OCI-M2 (cell line): ENCODE measurements around the gene ZNF444.
"Not testable (repeated sequence)": the region's sequence is repeated elsewhere in the genome, so short reads cannot be mapped to it uniquely, and the experiment has no call there.

Experiments used
- DNase-seq: peaks from one replicate; lab custom pipeline; 2025; ENCODE audit not compliant: unreplicated experiment; lab: John Stamatoyannopoulos, UW

The ZNF444 gene

DNA sequence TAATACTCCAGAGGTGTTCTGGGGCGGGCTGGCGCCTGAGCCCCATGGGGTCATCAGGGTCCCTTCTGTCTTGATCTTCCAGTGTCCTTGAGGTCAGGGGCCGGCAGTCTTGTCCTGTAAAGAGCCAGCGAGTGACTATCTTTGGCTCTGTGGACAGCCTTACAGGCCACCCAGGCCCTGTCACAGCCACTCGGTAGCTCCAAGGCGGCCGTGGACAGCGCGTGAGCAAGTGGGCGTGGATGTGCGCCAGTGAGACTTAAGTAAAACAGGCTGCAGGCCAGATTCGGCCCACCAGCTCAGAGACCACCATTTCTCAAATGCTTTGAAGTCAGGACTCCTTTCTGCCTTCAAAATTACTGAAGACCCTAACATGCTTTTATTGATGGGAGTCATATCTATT is 3.7 kb downstream of the ZNF444 start:
- DNase-seq = no peak

DNA sequence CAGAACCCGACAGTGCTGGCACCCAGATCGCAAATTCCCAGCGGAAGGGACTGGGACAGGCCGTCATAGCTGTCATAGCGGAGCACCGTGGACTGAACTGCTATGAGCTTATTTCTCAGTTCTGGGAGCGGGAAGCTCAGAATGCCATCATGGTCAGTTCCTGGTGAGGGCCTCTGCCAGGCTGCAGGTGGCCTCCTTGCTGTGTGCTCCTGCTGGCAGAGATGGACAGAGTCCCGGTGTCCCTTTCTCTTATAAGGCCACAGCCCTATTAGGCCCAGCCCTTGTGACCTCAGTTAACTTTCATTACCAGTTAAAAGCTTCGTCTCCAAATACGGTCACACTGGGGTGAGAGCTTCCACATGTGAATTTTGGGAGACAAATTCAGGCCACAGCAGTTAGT is 4.6 kb downstream of the ZNF444 start:
- no peak for DNase-seq

DNA sequence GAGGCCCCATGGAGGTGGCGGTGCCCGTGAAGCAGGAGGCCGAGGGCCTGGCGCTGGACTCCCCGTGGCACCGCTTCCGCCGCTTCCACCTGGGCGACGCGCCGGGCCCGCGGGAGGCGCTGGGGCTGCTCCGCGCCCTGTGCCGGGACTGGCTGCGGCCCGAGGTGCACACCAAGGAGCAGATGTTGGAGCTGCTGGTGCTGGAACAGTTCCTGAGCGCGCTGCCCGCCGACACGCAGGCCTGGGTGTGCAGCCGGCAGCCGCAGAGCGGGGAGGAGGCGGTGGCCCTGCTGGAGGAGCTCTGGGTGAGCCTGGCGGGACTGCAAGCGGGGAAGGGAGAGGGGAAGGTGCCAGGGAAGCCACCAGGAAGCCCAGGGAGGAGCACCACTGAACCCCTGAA is 5.8 kb downstream of the ZNF444 start:
- DNase-seq = no peak

DNA sequence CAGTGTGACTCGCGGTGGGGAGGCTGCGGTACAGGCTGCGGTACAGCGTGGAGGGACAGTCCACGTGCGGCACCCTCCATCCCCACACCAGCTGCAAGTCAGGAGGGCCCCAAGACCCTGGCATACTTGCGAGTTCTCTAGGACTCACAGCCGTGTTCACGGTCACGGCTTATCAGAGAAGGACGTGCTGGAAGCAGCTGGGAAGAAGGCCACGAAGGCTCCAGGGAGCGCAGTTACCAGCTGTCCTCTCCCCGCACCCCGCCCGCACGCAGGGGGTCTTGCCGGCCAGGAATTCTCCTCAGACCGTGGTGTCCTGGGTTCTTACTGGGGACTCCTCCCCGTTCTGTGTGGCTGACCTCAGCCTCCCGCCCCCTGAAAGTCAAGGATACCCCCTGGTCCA is 6.2 kb downstream of the ZNF444 start:
- DNase-seq = no peak

DNA sequence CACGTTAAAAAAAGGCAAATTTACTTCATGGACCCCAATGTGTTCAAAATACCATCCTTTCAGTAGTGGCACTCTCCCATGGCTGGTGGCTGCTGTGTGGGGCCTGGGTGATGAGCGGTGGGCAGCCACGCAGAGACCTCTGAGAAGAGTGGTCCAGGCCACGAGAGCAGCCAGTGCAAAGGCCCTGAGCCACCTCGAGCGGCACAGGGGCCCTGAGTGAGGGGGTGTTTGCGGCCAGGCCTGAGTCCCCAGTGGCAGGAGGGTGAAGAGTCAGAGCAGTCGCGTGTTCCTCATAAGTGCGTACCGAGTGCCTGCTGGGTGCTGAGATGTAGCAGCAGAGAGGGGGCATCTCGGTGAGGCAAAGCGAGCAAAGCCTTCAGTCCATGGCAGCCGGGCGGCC is 7.0 kb downstream of the ZNF444 start:
- no peak for DNase-seq

DNA sequence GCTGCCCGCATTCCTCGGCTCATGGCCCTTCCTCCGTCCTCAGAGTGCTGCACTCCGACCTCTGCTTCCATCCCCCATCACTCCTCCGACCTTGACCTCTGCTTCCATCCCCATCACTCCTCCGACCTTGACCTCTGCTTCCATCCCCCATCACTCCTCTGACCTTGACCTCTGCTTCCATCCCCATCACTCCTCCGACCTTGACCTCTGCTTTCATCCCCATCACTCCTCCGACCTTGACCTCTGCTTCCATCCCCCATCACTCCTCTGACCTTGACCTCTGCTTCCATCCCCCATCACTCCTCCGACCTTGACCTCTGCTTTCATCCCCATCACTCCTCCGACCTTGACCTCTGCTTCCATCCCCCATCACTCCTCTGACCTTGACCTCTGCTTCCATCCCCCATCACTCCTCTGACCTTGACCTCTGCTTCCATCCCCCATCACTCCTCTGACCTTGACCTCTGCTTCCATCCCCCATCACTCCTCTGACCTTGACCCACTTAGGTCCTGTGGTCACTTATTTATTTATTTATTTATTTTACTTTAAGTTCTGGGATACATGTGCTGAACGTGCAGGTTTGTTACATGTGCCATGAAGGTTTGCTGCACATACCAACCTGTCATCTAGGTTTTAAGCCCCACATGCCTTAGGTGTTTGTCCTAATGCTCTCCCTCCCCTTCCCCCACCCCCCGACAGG is 8.0 kb downstream of the ZNF444 start:
- not testable (repeated sequence) for DNase-seq

DNA sequence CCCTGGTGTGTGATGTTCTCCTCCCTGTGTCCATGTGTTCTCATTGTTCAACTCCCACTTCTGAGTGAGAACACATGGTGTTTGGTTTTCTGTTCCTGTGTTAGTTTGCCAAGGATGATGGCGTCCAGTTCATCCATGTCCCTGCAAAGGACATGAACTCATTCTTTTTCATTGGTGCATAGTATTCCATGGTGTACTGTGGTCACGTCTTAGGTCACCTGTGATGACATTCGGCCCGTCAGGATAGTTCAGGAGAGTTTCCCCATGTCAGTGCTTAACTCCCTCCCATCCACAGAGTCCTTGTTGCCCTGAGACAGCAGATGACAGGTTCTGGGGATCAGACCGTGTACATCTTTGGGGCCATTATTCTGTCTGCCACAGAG is 8.6 kb downstream of the ZNF444 start:
- DNase-seq = no peak

DNA sequence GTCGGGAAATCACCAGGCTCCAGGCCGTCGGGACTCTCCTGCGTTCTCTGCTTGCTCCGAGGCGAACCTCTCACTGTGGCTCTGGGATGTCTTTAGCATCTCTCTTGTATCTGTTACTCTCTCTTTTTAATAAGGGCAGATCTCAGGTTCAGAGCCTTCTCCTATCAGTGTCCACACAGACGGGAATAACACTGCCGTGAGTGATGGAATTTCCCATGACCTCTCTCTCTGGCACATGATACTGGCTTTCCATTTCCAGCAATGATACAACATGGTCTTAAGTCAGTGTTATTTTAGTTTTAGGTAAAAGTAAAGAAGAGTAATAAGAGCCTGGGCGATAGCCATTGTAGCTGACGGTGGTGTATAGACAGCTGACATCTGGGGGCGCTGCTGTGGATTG is 9.3 kb downstream of the ZNF444 start:
- DNase-seq = no peak

DNA sequence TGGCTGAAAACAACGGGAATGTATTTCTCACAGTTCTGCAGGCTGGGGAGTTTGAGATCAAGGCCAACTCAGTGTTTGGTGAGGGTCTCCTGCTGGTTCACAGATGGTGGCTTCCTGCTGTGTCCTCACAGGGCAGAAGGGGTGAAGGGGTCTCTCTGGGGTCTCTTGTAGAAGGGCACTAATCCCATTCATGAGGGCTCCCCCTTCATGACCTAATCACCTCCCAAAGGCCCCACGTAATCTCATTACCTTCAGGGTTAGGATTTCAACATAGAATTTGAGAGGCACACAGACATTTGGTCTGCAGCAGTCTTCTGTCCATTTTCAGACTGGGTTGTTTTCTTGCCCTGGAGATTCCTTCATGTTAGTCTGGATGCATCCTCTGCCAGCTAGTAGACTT is 11.6 kb downstream of the ZNF444 start:
- DNase-seq = no peak

DNA sequence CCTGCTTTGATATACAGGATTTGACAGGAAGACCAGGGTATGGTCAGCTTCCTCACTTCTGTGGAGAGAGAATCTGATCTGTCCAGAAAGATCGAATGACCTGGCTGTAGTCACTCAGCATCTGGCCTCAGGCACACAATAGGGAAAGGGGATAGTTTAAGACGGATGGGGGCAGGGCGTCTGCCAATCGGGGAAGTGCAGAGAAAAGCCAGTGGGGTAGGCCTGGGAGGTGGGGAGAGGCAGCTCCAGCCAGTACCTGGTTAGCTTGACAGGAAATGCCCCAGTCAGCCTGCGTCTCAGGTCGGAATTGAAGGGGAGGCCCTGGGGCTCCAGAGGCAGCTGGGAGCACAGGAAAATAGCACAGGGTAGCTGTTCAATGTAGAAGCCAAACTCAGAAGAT is 12.4 kb downstream of the ZNF444 start:
- no peak for DNase-seq

DNA sequence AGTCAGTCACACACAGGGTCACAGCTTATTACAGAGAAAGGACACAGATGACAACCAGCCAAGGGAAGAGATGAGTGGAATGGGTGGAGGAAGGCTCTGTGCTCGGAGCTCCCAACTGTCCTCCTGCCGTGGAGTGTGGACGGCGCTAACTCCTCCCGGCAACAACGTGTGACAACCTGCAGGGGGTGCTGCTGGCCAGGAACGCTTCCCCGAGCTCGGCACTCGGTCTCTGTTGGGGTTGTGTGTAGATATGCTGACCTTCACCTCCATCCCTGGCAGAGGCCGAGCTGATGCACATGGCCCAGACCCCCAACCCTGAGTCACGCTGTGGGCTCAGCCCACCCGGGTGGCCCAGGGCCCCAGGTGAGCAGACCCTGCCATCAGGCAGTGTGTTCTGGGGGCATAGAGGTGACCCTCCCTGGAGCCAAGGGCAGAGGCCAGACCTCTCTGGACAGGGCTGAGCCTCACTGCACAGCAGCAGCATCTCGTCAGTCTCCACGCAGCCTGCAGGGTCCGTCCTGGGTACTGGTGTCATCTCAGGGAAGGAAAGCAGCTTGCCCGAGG is 14.1 kb downstream of the ZNF444 start:
- DNase-seq = no peak

DNA sequence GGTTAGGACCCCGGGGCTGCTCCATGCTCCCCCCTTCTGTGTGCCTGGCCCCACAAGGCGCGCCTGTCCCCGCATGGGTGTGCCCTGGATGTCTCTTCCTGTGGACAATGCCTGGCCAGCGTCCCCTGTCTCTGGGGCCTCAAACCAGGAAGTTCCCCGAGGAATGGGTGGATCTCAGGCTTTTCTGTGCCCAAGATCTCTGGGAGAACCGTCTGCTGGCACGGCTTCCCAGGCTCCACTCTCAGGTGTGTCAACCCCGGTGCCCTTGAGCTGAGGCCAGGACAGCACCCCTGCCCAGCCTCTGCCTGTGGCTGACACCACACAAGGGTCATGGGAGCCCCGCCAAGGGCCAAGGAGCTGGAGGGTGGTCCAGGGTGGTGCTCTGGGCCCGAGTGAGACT is 15.7 kb downstream of the ZNF444 start:
- DNase-seq = no peak

DNA sequence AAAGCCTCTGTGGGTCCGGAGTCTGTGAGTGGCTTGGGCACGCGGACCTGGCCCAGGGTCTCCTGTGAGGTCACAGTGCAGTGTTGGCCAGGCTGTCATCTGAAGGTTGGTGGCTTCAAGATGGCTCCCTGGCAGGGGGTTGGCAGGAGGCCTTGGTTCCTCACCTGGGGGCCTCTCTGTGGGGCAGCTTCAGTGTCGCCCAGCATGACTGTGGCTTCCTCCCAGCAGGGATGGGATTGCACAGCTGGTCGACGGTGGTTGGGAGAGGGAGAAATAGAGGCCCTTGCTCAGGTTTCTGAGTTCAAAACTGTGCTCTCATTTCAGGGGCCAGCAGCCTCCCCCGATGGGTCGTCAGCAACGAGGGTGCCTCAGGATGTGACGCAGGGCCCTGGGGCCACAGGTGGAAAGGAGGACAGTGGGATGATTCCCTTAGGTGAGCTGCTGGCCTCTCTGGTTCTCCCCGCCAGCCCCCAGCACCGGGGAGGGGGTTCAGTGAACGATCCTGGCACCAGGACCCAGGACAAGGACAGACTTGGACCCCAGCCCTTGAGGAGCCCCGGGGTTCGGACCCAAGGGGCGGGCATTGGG is 17.2 kb downstream of the ZNF444 start:
- no peak for DNase-seq

DNA sequence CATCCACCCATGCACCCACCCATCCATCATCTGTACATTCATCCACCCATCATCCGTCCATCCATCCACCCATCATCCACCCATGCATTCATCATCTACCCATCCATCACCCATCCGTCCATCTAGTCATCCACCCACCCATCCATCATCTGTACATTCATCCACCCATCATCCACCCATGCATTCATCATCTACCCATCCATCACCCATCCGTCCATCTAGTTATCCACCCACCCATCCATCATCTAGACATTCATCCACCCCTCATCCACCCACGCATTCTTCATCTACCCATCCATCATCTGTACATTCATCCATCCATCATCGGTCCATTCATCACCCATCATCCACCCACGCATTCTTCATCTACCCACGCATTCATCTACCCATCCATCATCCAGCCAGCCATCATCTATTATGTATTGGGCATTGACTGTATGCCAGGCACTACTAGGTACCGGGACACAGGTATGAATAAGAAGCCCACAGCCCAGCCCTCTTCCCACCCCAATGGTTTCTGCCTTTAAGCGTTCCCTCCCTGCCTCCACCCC is 18.0 kb downstream of the ZNF444 start:
- DNase-seq = no peak

DNA sequence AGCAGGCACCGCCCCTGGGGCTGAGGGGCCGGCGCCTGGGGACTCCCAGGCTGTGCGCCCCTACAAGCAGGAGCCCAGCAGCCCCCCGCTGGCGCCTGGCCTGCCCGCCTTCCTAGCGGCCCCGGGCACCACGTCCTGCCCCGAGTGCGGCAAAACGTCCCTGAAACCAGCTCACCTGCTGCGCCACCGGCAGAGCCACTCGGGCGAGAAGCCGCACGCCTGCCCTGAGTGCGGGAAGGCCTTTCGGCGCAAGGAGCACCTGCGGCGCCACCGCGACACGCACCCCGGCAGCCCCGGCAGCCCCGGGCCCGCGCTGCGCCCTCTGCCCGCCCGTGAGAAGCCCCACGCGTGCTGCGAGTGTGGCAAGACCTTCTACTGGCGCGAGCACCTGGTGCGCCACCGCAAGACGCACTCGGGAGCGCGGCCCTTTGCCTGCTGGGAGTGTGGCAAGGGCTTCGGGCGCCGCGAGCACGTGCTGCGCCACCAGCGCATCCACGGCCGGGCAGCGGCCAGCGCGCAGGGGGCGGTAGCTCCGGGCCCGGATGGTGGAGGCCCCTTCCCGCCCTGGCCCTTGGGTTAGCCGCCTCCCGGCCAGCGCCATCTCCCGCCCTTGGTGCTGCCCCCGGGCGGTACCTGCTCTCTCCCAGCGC is 18.7 kb downstream of the ZNF444 start:
- DNase-seq = no peak

DNA sequence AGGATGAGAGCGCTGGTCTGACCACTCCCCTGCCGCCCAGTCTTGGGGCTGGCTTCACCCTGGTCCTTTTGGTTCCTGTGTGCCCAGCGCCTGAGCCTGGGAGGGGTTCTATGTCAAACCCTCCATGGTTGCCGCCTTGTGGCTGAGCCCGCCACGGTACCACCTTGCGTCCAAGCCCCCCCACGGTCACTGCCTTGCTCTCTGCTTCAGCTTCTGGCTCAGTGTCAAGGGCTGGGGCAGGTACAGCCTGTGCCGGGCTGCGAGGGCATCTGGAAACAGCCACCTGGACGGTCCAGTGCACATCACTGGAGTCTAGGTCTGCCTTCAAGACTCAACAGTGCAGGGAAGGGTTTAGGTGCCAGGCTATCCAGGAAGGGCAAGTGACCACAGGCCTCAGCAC is 20.4 kb downstream of the ZNF444 start:
- DNase-seq = no peak

DNA sequence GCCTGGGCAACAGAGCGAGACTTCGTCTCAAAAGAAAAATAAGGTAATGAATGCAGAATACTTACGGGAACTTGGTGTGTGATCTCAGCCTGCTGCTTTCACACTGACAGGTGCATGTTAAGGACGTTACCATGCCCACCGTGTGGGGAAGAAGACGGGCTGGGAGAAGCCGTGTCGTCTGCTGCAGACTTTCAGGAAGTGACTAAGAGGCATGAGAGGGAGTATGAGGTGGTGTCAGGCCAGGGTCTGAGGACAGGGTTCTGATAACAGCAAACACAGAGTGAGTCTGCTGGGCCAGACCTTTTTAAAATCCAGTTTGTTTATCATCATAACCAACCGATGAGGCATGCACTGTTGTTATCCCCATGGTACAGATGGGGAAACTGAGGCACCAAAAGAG is 21.2 kb downstream of the ZNF444 start:
- DNase-seq = no peak

DNA sequence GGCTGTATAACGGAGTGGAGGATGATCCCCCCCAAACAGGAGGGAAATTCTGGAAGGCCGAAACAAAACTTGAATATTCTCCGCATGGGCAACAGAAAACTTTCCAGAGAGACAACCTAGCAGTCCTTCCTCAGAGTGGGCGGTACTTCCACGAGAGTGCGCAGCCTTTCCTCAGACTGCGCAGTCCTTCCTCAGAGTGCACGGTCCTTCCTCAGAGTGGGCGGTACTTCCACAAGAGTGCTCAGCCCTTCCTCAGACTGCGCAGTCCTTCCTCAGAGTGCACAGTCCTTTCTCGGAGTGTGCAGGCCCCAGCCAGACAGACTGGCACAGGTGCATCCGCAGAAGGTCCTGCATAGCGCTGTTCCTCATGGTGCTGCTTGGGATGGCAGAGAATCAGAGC is 22.0 kb downstream of the ZNF444 start:
- no peak for DNase-seq

DNA sequence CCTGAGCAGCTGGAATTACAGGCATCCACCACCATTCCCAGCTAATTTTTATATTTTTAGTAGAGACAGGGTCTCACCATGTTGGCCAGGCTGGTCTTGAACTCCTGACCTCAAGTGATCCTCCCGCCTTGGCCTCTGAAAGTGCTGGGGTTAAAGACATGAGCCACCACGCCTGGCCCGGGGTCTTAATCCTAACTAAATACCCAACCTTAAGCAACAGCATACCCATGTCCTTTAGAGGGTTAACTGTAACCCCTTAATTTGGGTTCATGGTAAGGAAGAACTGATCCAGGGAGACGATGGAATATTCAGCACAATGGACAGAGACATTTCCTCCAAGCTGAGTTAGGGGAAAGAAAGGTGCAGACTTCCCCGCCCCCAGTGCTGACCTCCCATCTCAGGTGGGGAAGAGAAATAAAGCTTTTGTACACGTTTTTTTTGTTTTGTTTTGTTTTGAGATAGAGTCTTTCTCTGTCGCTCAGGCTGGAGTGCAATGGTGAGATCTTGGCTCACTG is 26.0 kb downstream of the ZNF444 start:
- DNase-seq = no peak

DNA sequence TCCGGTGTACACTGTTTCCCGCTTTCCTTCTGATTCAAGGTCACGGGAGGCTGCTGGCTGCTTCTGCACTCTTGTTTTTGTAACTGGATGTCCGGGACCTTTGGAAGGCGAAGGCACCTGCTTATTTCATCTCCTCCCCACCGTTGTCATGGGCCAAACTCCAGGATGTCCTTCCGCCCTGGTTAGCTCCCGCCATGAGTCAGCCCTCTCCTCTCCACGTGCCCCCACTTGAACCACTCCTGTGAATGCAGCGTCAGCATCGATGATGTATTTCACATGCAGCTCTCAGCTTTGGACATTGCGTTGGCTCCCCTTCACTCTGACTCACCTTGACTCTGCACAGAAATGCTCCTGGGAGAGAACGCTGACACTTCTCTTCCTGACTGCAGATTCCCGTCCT is 29.2 kb downstream of the ZNF444 start:
- DNase-seq = no peak

DNA sequence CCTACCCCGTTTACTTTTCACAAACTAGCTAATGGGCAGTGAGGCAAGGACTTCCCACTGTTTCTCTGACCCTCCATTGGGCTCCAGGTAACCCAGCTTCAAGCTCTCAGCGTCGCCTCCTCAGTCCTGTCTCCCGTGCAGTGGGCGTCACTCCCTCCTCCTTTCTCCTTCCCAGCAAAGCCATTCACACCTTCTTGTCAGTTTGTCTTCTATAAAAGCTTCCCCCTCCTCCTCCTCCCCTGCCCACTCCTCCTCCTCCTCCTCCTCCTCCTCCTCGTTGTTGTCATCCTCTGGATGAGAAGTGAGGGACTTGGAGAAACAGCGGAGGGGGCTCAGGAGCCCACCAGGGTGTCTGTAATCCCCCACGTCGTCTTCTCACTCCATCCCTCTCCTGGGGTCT is 33.0 kb downstream of the ZNF444 start:
- DNase-seq = no peak

DNA sequence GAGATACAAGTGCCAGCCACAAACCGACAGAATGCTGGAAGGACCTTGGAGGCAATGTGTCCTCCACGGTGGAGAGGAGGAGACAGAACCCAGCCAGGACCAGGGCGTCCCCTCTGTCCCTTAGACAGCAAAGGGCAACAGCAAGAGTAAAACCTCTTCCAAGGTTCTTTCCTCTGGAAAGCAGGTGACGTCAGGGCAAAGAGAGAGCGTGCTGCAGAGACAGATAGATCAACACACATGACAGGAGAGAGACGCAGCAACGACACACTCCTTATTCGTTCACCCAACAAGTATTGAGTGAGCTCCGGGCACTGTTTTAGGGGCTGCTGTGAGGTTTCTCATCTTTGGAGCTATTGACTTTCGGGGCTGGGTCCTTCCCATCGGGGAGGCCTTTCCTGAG is 33.5 kb downstream of the ZNF444 start:
- DNase-seq = no peak
